Thoracic aorta (tissue), 2 donors: ENCODE measurements around the gene CELF2. TPM values are rescaled to one million over a fixed set of nuclear protein-coding genes. Genes with fewer than 3 reads are reported as not detected.
"Not testable (repeated sequence)": the region's sequence is repeated elsewhere in the genome, so short reads cannot be mapped to it uniquely, and the experiment has no call there.

ENCODE experiments used
- ATAC-seq: fragments of 150-250 bp; one replicate; pipeline ENCODE4 v1.8.0; 2017; ENCODE audit warnings: low read depth; ENCODE audit not compliant: insufficient number of reproducible peaks, low FRiP score
- DNase-seq: peaks from one replicate; pipeline ENCODE4 v3.0.0-alpha.2; 2020; ENCODE audit warnings: low spot score
- H3K27ac ChIP-seq, 2 donors: fragments of 200-600 bp; sonication (generic); 1 replicate in 1 of 2; 2 replicates in 1 of 2; pipeline ENCODE4 v1.5.1; 2016; ENCODE audit warnings: mild to moderate bottlenecking in 2 of 2, moderate library complexity in 2 of 2
- H3K27me3 ChIP-seq: fragments of 200-600 bp; sonication (generic); replicated peaks from 2 replicates; pipeline ENCODE4 v1.6.0; 2016; ENCODE audit warnings: mild to moderate bottlenecking; ENCODE audit not compliant: insufficient read depth
- H3K36me3 ChIP-seq: fragments of 200-600 bp; sonication (generic); one replicate; pipeline ENCODE4 v1.5.1; 2016
- H3K4me1 ChIP-seq, 2 donors: fragments of 200-600 bp; sonication (generic); 1 replicate in 1 of 2; 2 replicates in 1 of 2; pipeline versions ENCODE4 v1.5.1 to v1.6.0; 2016; ENCODE audit warnings: low read depth in 2 of 2, mild to moderate bottlenecking in 1 of 2; ENCODE audit not compliant: control insufficient read depth in 1 of 2
- H3K4me3 ChIP-seq: fragments of 200-600 bp; sonication (generic); 2 replicates; pipeline ENCODE4 v1.5.1; 2016; ENCODE audit warnings: mild to moderate bottlenecking
- H3K9me3 ChIP-seq: fragments of 200-600 bp; sonication (generic); 2 replicates; pipeline ENCODE4 v1.5.1; 2016
- CTCF ChIP-seq: fragments of 200-600 bp; sonication (generic); IDR thresholded peaks from one replicate; pipeline ENCODE4 v1.5.1; 2019; ENCODE audit warnings: antibody characterized with exemption
- total RNA-seq, 2 donors: library from RNA; depleted of rRNA; stranded (reverse); fragments of >200 nt; gene quantifications; one replicate each; pipeline versions ENCODE4 v1.1.0 to v1.2.3, GENCODE V29; 2016

CELF2 gene
- total RNA-seq, 2 donors from 2014 or later, result 69.0 to 73.5 TPM

- no peak overlapping the region for H3K4me3 ChIP-seq
- H3K4me1 ChIP-seq, result peaks cover 0 to 2% of the 10 kb centered on the region in 2 donors
- H3K36me3 ChIP-seq, result no peaks in the 10 kb centered on the region
- H3K27ac ChIP-seq, result no peak overlapping the region
- TF ChIP-seq CTCF, result no peak
- ATAC-seq (no peak), DNase-seq (no peak)
- H3K27me3 ChIP-seq, result no peaks in the 10 kb centered on the region
- H3K9me3 ChIP-seq, result no peaks in the 10 kb centered on the region
These were observed 322.0 kb downstream of the CELF2 start for GRCh38 chr10:11339660-11340059.

- TF ChIP-seq CTCF, result no peak
- Histone ChIP-seq H3K27ac (no peak overlapping the region), H3K4me3 (no peak overlapping the region), H3K9me3 (no peaks in the 10 kb centered on the region), H3K4me1 (peaks cover 0 to 15% of the 10 kb centered on the region in 2 donors), H3K36me3 (no peaks in the 10 kb centered on the region), H3K27me3 (no peaks in the 10 kb centered on the region)
- DNase-seq (no peak), ATAC-seq (no peak)
These were observed 323.8 kb downstream of the CELF2 start for GRCh38 chr10:11341283-11341960.

GRCh38 chr10:11344081-11344480 is 326.4 kb downstream of the CELF2 start:
- TF ChIP-seq CTCF, result no peak
- Histone ChIP-seq H3K36me3 (no peaks in the 10 kb centered on the region), H3K4me3 (no peak overlapping the region), H3K4me1 (peaks cover 0 to 15% of the 10 kb centered on the region in 2 donors), H3K27ac (no peak overlapping the region), H3K27me3 (no peaks in the 10 kb centered on the region), H3K9me3 (no peaks in the 10 kb centered on the region)
- DNase-seq (no peak), ATAC-seq (no peak)

GRCh38 chr10:11344550-11344949 is 326.9 kb downstream of the CELF2 start:
- Histone ChIP-seq H3K4me1 (peaks cover 0 to 15% of the 10 kb centered on the region in 2 donors), H3K36me3 (no peaks in the 10 kb centered on the region), H3K27me3 (no peaks in the 10 kb centered on the region), H3K27ac (no peak overlapping the region), H3K9me3 (no peaks in the 10 kb centered on the region), H3K4me3 (peak overlapping the region; percentile 51)
- TF ChIP-seq CTCF, result no peak
- ATAC-seq, result no peak
- DNase-seq, result no peak

- DNase-seq (no peak), ATAC-seq (peak; percentile 37)
- Histone ChIP-seq H3K9me3 (no peaks in the 10 kb centered on the region), H3K27me3 (no peaks in the 10 kb centered on the region), H3K27ac (no peak overlapping the region), H3K4me1 (peaks cover 0 to 15% of the 10 kb centered on the region in 2 donors), H3K36me3 (no peaks in the 10 kb centered on the region), H3K4me3 (peak overlapping the region; percentile 51)
- no peak for TF ChIP-seq CTCF
These were observed 327.8 kb downstream of the CELF2 start for GRCh38 chr10:11345224-11346054.

- not testable (repeated sequence) for ATAC-seq, H3K9me3 ChIP-seq, H3K36me3 ChIP-seq, DNase-seq, H3K27me3 ChIP-seq, H3K4me3 ChIP-seq, H3K27ac ChIP-seq
- H3K4me1 ChIP-seq, result peaks cover 0 to 15% of the 10 kb centered on the region in 2 donors
These were observed 329.9 kb downstream of the CELF2 start for GRCh38 chr10:11347580-11347979.
